GM23338 (cell line): Measurements from ENCODE around the gene FAAH. TPM values are rescaled to one million over a fixed set of nuclear protein-coding genes. Genes with fewer than 3 reads are reported as not detected.

Experiments used
- ATAC-seq: fragments of 200-7000 bp; cut with Tn5 transposase; 3 replicates; pipeline ENCODE4 v1.9.1; 2020
- DNase-seq: peaks from one replicate; pipeline ENCODE4 v3.0.0-alpha.2; 2015; ENCODE audit warnings: low spot score
- H2AFZ ChIP-seq: fragments of 200-600 bp; sonication (generic); 2 replicates; pipeline ENCODE4 v1.8.0; 2016; ENCODE audit warnings: antibody characterized with exemption, mild to moderate bottlenecking, moderate library complexity
- H3F3A ChIP-seq: fragments of 200-600 bp; sonication (generic); replicated peaks from 2 replicates; pipeline ENCODE4 v1.8.0; 2017; ENCODE audit warnings: antibody characterized with exemption, mixed run types, low read depth
- H3K27ac ChIP-seq: fragments of 200-600 bp; sonication (generic); 2 replicates; pipeline ENCODE4 v1.6.1; 2016; ENCODE audit warnings: low read depth
- H3K27me3 ChIP-seq: fragments of 200-600 bp; sonication (generic); 2 replicates; pipeline ENCODE4 v1.8.0; 2016; ENCODE audit warnings: mild to moderate bottlenecking, mixed run types, moderate library complexity; ENCODE audit not compliant: insufficient read depth
- H3K36me3 ChIP-seq: fragments of 200-600 bp; sonication (generic); 2 replicates; pipeline ENCODE4 v1.8.0; 2016; ENCODE audit warnings: mild to moderate bottlenecking; ENCODE audit not compliant: insufficient read depth
- H3K4me1 ChIP-seq: fragments of 200-600 bp; sonication (generic); 2 replicates; pipeline ENCODE4 v1.8.0; 2016; ENCODE audit warnings: mild to moderate bottlenecking, moderate library complexity; ENCODE audit not compliant: insufficient read depth
- H3K4me2 ChIP-seq: fragments of 200-600 bp; sonication (generic); 2 replicates; pipeline ENCODE4 v1.7.1; 2017; ENCODE audit warnings: mixed run types
- H3K4me3 ChIP-seq: fragments of 200-600 bp; sonication (generic); 2 replicates; pipeline ENCODE4 v1.6.1; 2016; ENCODE audit warnings: mixed run types
- H3K79me2 ChIP-seq: fragments of 200-600 bp; sonication (generic); replicated peaks from 2 replicates; pipeline ENCODE4 v1.8.0; 2017; ENCODE audit warnings: mild to moderate bottlenecking; ENCODE audit not compliant: insufficient read depth
- H3K9me2 ChIP-seq: fragments of 200-600 bp; sonication (generic); 2 replicates; pipeline ENCODE4 v1.8.0; 2017; ENCODE audit not compliant: insufficient read depth
- H4K20me1 ChIP-seq: fragments of 200-600 bp; sonication (generic); replicated peaks from 2 replicates; pipeline ENCODE4 v1.8.0; 2017; ENCODE audit warnings: mild to moderate bottlenecking; ENCODE audit not compliant: insufficient read depth
- H3K27ac Mint-ChIP-seq: 2 replicates; pipeline ENCODE4 v1.8.0; 2020; ENCODE audit warnings: inconsistent platforms, mild to moderate bottlenecking, moderate library complexity, mixed read lengths
- H3K27me3 Mint-ChIP-seq: 3 replicates; pipeline ENCODE4 v1.8.0; 2022; ENCODE audit warnings: low read depth, mild to moderate bottlenecking, moderate library complexity, mixed read lengths, inconsistent platforms; ENCODE audit not compliant: insufficient read depth, poor library complexity
- H3K36me3 Mint-ChIP-seq: 3 replicates; pipeline ENCODE4 v1.8.0; 2021; ENCODE audit warnings: low read depth, mild to moderate bottlenecking, inconsistent platforms, moderate library complexity, mixed read lengths
- H3K4me1 Mint-ChIP-seq: 3 replicates; pipeline ENCODE4 v1.8.0; 2020; ENCODE audit warnings: mild to moderate bottlenecking, inconsistent platforms, mixed read lengths
- H3K4me3 Mint-ChIP-seq: 3 replicates; pipeline ENCODE4 v1.8.0; 2021; ENCODE audit warnings: moderate library complexity, mild to moderate bottlenecking, inconsistent platforms, mixed read lengths
- H3K9me3 Mint-ChIP-seq: 3 replicates; pipeline ENCODE4 v1.8.0; 2020; ENCODE audit warnings: moderate library complexity, mild to moderate bottlenecking, inconsistent platforms, mixed read lengths
- CREB1 ChIP-seq: fragments of 250-450 bp; sonication (Bioruptor Pico); IDR thresholded peaks from 2 replicates; pipeline ENCODE4 v1.5.0; 2020; ENCODE audit warnings: low read depth, mild to moderate bottlenecking, moderate library complexity
- CTCF ChIP-seq, 2 experiments: fragments of 200-600 bp in 1 of 2; sonication (generic) in 1 of 2; conservative IDR thresholded peaks; 2 replicates each; pipeline versions ENCODE4 v1.5.1 to v1.6.1; 2016 to 2017; ENCODE audit warnings: antibody characterized with exemption in 2 of 2, low read depth in 2 of 2, mild to moderate bottlenecking in 2 of 2, moderate library complexity in 1 of 2
- ETS1 ChIP-seq: IDR thresholded peaks from 2 replicates; pipeline ENCODE4 v1.6.1; 2016; ENCODE audit warnings: antibody characterized with exemption
- EZH2 ChIP-seq: fragments of 200-600 bp; sonication (generic); IDR thresholded peaks from one replicate; pipeline ENCODE4 v1.8.0; 2017; ENCODE audit warnings: antibody characterized with exemption, mild to moderate bottlenecking, low read depth; ENCODE audit not compliant: unreplicated experiment
- EZH2phosphoT487 ChIP-seq: fragments of 200-600 bp; sonication (generic); IDR thresholded peaks from one replicate; pipeline ENCODE4 v1.8.1; 2018; ENCODE audit warnings: antibody characterized with exemption; ENCODE audit not compliant: unreplicated experiment
- JUNB ChIP-seq: IDR thresholded peaks from one replicate; pipeline ENCODE4 v1.6.1; 2016; ENCODE audit warnings: antibody characterized with exemption; ENCODE audit not compliant: unreplicated experiment
- NANOG ChIP-seq: IDR thresholded peaks from 2 replicates; pipeline ENCODE4 v1.6.1; 2016; ENCODE audit warnings: antibody characterized with exemption, borderline replicate concordance
- POLR2AphosphoS5 ChIP-seq: IDR thresholded peaks from 2 replicates; pipeline ENCODE4 v1.6.1; 2016; ENCODE audit warnings: antibody characterized with exemption, low read depth
- REST ChIP-seq: IDR thresholded peaks from one replicate; pipeline ENCODE4 v1.6.1; 2018; ENCODE audit warnings: antibody characterized with exemption; ENCODE audit not compliant: unreplicated experiment
- STAT1 ChIP-seq: IDR thresholded peaks from one replicate; pipeline ENCODE4 v1.6.1; 2016; ENCODE audit warnings: antibody characterized with exemption; ENCODE audit not compliant: unreplicated experiment
- ZNF114 ChIP-seq: fragments of 250-450 bp; sonication (Bioruptor Pico); IDR thresholded peaks from 2 replicates; pipeline ENCODE4 v1.5.0; 2020; ENCODE audit warnings: mild to moderate bottlenecking, moderate library complexity
- ZNF331 ChIP-seq: fragments of 250-450 bp; sonication (Bioruptor Pico); IDR thresholded peaks from 2 replicates; pipeline ENCODE4 v1.5.0; 2020; ENCODE audit warnings: low read depth, mild to moderate bottlenecking, moderate library complexity
- ZNF462 ChIP-seq: fragments of 250-450 bp; sonication (Bioruptor Pico); IDR thresholded peaks from 2 replicates; pipeline ENCODE4 v1.5.0; 2020; ENCODE audit warnings: mild to moderate bottlenecking, moderate library complexity
- polyA plus RNA-seq: library from polyadenylated mRNA; unstranded; fragments of >200 nt; fragmentation: Nextera tagmentation; extraction: Ambion mirVana; gene quantifications from 2 replicates; pipeline ENCODE4 v1.2.1, GENCODE V29; 2016
- total RNA-seq: library from RNA; depleted of rRNA; stranded (reverse); fragments of >200 nt; shearing (Covaris generic); gene quantifications from 2 replicates; pipeline ENCODE4 v1.2.3, GENCODE V29; 2014

The FAAH gene
- total and polyA plus RNA-seq, 2 experiments from 2014 or later = 10.7 to 24.0 TPM

GRCh38 chr1:46456411-46456963 lies 62.4 kb downstream of the FAAH start:
- Mint-ChIP-seq H3K9me3 (no peaks in the 10 kb centered on the region; the same call in 2 of the 3 replicates), H3K27me3 (peaks cover 51% of the 10 kb centered on the region)
- DNase-seq = peak; percentile 28

More at GRCh38 chr1:46456411-46456963, 62.4 kb downstream of the FAAH start:
- no peaks in the 10 kb centered on the region for H3K9me2 ChIP-seq
- H3K4me2 ChIP-seq = no peak overlapping the region
- no peak overlapping the region for H2AFZ ChIP-seq
- peaks cover 91% of the 10 kb centered on the region for H3K27me3 ChIP-seq
- no peaks in the 10 kb centered on the region for H3K36me3 ChIP-seq
- ATAC-seq = peak; percentile 18
- Mint-ChIP-seq H3K27ac (no peak overlapping the region), H3K36me3 (no peaks in the 10 kb centered on the region; the same call in 2 of the 3 replicates), H3K4me3 (no peak overlapping the region), H3K4me1 (peaks cover 17% of the 10 kb centered on the region)
- no peaks in the 10 kb centered on the region for H3K79me2 ChIP-seq
- H3F3A ChIP-seq = no peaks in the 10 kb centered on the region
- peaks cover 7% of the 10 kb centered on the region for H3K4me1 ChIP-seq
- no peaks in the 10 kb centered on the region for H4K20me1 ChIP-seq
- no peak overlapping the region for H3K27ac ChIP-seq
- no peak overlapping the region for H3K4me3 ChIP-seq
- TF ChIP-seq EZH2phosphoT487 (no peak), ETS1 (no peak), ZNF462 (CRISPR knock-in tag) (no peak), EZH2 (no peak), CTCF (conservative IDR thresholded peaks at IDR 0.05; ENCODE audit: low read depth in 2 of 2) (no peak), JUNB (no peak), CREB1 (no peak), ZNF331 (CRISPR knock-in tag) (no peak), POLR2AphosphoS5 (no peak), STAT1 (no peak), ZNF114 (CRISPR knock-in tag) (no peak), REST (no peak), NANOG (no peak)
